ENCODE results near the gene EPHA3.

DNA sequence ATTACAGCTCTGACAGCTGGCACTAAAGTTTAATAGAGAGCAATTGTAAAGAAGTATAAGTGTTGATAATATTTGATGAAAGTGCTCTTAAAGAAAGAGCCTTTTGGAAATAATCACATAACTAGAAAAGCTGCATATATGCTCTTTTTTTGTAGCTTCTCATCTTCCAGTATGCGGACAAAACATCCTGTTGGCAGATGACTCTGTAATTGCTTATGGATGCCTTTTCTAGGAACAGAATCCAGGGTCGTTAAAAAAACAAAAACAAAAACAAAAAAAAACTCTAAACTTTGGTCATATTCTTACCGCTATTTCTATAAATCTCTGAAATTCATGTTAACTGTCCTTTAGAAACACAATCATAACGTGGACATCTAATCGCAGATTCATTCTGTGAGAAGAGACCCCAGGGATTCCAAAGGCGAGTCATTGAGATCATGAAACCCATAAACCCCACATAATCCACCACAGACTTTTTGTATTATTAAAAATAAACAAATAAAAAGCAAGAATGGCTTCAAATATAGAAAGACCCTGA lies 109.8 kb downstream of the EPHA3 start:
- TF ChIP-seq, protein P1, sequence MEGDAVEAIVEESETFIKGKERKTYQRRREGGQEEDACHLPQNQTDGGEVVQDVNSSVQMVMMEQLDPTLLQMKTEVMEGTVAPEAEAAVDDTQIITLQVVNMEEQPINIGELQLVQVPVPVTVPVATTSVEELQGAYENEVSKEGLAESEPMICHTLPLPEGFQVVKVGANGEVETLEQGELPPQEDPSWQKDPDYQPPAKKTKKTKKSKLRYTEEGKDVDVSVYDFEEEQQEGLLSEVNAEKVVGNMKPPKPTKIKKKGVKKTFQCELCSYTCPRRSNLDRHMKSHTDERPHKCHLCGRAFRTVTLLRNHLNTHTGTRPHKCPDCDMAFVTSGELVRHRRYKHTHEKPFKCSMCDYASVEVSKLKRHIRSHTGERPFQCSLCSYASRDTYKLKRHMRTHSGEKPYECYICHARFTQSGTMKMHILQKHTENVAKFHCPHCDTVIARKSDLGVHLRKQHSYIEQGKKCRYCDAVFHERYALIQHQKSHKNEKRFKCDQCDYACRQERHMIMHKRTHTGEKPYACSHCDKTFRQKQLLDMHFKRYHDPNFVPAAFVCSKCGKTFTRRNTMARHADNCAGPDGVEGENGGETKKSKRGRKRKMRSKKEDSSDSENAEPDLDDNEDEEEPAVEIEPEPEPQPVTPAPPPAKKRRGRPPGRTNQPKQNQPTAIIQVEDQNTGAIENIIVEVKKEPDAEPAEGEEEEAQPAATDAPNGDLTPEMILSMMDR (IDR thresholded peaks at IDR 0.05) = no peak
- TF ChIP-seq POLR2AphosphoS5 (IDR thresholded peaks at IDR 0.05) = no peak

Data from suprapubic skin (tissue), 3 donors.